ENCODE measurements around the gene CLECL1. TPM values are rescaled to one million over a fixed set of nuclear protein-coding genes. Genes with fewer than 3 reads are reported as not detected.

The CLECL1 gene
- total and polyA plus RNA-seq, 2 of the 8 experiments (the other 6 are each of a cell fraction or from before 2014, with no cell fraction given) = not detected

DNA sequence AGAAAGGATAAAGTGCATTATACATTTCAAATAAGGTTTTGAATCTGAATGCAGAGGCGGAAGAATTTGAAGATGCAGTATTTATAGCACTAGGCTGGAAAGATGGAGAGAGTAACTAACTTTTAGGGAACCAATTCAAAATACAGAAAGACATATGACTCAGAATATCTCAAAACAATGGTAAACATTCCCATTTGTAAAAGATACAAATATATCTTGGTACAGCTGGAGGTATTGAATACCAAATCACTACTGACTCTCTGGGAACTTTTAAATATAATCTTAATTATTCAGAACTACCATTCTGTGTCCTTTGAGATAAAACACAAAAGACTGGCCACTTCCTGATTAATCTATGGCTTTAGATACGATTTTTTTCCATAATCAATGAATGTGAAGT is 22.7 kb upstream of the CLECL1 start:
- H3K79me1 ChIP-seq (ENCODE audit: low read depth, low read length) = no peaks in the 10 kb centered on the region
- H3K9ac ChIP-seq (replicated peaks in 1 of 4; ENCODE audit: extremely low read depth in 1 of 4, low read depth in 3 of 4, low read length in 3 of 4) = no peak overlapping the region
- H3K14ac ChIP-seq (ENCODE audit: insufficient read length) = no peak overlapping the region
- no peaks in the 10 kb centered on the region for H3K23me2 ChIP-seq (ENCODE audit: low read depth, low read length)
- H3K56ac ChIP-seq (replicated peaks; ENCODE audit: insufficient read length, low read depth, low read length) = no peak overlapping the region
- H2BK120ac ChIP-seq (replicated peaks; ENCODE audit: low read depth, low read length) = no peak overlapping the region
- H3K79me2 ChIP-seq (ENCODE audit: control insufficient read depth in 1 of 2, insufficient read depth in 2 of 2, low read length in 2 of 2) = no peaks in the 10 kb centered on the region
- H2BK5ac ChIP-seq (ENCODE audit: low read depth, low read length) = no peak overlapping the region
- no peak overlapping the region for H4K8ac ChIP-seq (ENCODE audit: extremely low read depth, insufficient read depth, low read length)
- no peak overlapping the region for H2BK15ac ChIP-seq (ENCODE audit: low read length)
- no peaks in the 10 kb centered on the region for H3K9me3 ChIP-seq (ENCODE audit: insufficient read depth in 2 of 2, low read depth in 1 of 2, low read length in 1 of 2)
- POLR2A ChIA-PET (ENCODE audit: partially characterized antibody) = no interaction called here
- H4K91ac ChIP-seq (replicated peaks; ENCODE audit: insufficient read length, low read length) = no peak overlapping the region
- peaks cover 0 to under 1% (median 0%) of the 10 kb centered on the region in 4 experiments; a peak in 1 of 7 replicates for H3K4me1 ChIP-seq (replicated peaks in 1 of 4; ENCODE audit: control insufficient read depth in 3 of 4, insufficient read depth in 4 of 4, low read length in 3 of 4)
- no peak overlapping the region for H4K5ac ChIP-seq (ENCODE audit: insufficient read length, low read depth, low read length)
- no peak overlapping the region for H2AFZ ChIP-seq (ENCODE audit: low read length)
- H3K4ac ChIP-seq (replicated peaks; ENCODE audit: insufficient read length, low read depth, low read length) = no peak overlapping the region
- H3K27ac ChIP-seq (ENCODE audit: low read depth, low read length) = no peak overlapping the region
- H2BK12ac ChIP-seq (ENCODE audit: low read depth, low read length) = no peak overlapping the region
- no peaks in the 10 kb centered on the region for H3K27me3 ChIP-seq (replicated peaks in 1 of 4; ENCODE audit: control insufficient read depth in 3 of 4, extremely low read depth in 1 of 4, insufficient read depth in 3 of 4, low read length in 3 of 4)
- FAIRE-seq = no peak
- no peak overlapping the region for H3K18ac ChIP-seq (ENCODE audit: extremely low read depth, low read length)
- H2AK5ac ChIP-seq (ENCODE audit: low read depth, low read length) = no peak overlapping the region
- no peak for DNase-seq (ENCODE audit: low read depth in 1 of 2, low spot score in 2 of 2)
- H3K4me2 ChIP-seq (ENCODE audit: insufficient read depth in 1 of 2, low read depth in 2 of 2, low read length in 2 of 2) = no peak overlapping the region
- WGBS, 2 experiments (ENCODE audit: extremely low coverage in 1 of 2, insufficient coverage in 1 of 2, insufficient read length in 1 of 2, insufficient replicate concordance in 2 of 2, low coverage in 1 of 2, low lambda C conversion rate in 2 of 2, missing lambda C conversion rate in 1 of 2) = 87% methylated on average over 2 of the region's 2 CpGs; no CpG with 5 or more reads in 1 of the 2 experiments
- no peaks in the 10 kb centered on the region for H3K36me3 ChIP-seq (ENCODE audit: control insufficient read depth in 2 of 4, insufficient read depth in 4 of 4, low read length in 3 of 4)
- no peak overlapping the region for H2BK20ac ChIP-seq (ENCODE audit: low read length)
- CTCF ChIA-PET (ENCODE audit: partially characterized antibody) = interaction anchor here (1.3 to 15.3 kb wide), 4 partner anchors 11 to 44 kb away, joined by 3 to 278 read pairs (median 12); no protein-coding TSS in a partner anchor
- H3K23ac ChIP-seq (ENCODE audit: insufficient read length) = no peak overlapping the region
- H3K4me3 ChIP-seq (ENCODE audit: extremely low read depth in 1 of 4, insufficient read depth in 2 of 4, low read depth in 3 of 4, low read length in 4 of 4) = no peak overlapping the region
- H4K20me1 ChIP-seq (replicated peaks in 1 of 2; ENCODE audit: control insufficient read depth in 1 of 2, insufficient read depth in 2 of 2, low read length in 2 of 2) = no peaks in the 10 kb centered on the region
- TF ChIP-seq SIX5 (IDR thresholded peaks at IDR 0.05; ENCODE audit: low read depth, low read length) (no peak), TEAD4 (IDR thresholded peaks at IDR 0.05; ENCODE audit: low read depth, low read length) (no peak), FOSL1 (IDR thresholded peaks at IDR 0.05; ENCODE audit: insufficient read depth, low read depth, low read length) (no peak), SP2 (IDR thresholded peaks at IDR 0.05; ENCODE audit: low read length) (no peak), SAP30 (IDR thresholded peaks at IDR 0.05; ENCODE audit: insufficient read depth, insufficient replicate concordance, low read length) (no peak), POU5F1 (IDR thresholded peaks at IDR 0.05; ENCODE audit: low read depth, low read length) (no peak), TBP (IDR thresholded peaks at IDR 0.05; ENCODE audit: low read depth, low read length) (no peak), CEBPB (IDR thresholded peaks at IDR 0.05; ENCODE audit: low read depth, low read length) (no peak), EP300 (IDR thresholded peaks at IDR 0.05; ENCODE audit: borderline replicate concordance in 1 of 2, low read depth in 2 of 2, low read length in 2 of 2) (no peak), NRF1 (IDR thresholded peaks at IDR 0.05; ENCODE audit: low read depth, low read length) (no peak)
- TF ChIP-seq, protein P1, sequence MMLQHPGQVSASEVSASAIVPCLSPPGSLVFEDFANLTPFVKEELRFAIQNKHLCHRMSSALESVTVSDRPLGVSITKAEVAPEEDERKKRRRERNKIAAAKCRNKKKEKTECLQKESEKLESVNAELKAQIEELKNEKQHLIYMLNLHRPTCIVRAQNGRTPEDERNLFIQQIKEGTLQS (IDR thresholded peaks at IDR 0.05; ENCODE audit: insufficient read depth, low read depth, low read length) = no peak
- TF ChIP-seq, protein P2, sequence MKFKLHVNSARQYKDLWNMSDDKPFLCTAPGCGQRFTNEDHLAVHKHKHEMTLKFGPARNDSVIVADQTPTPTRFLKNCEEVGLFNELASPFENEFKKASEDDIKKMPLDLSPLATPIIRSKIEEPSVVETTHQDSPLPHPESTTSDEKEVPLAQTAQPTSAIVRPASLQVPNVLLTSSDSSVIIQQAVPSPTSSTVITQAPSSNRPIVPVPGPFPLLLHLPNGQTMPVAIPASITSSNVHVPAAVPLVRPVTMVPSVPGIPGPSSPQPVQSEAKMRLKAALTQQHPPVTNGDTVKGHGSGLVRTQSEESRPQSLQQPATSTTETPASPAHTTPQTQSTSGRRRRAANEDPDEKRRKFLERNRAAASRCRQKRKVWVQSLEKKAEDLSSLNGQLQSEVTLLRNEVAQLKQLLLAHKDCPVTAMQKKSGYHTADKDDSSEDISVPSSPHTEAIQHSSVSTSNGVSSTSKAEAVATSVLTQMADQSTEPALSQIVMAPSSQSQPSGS (IDR thresholded peaks at IDR 0.05; ENCODE audit: low read length) = no peak
